ENCODE results near the gene LIPG.

Gene LIPG

GRCh38 chr18:49626842-49627467 lies 65.1 kb downstream of the LIPG start:
- no peak overlapping the region for H3K4me3 ChIP-seq (ENCODE audit: low read length)
- no peak for TF ChIP-seq CTCF (conservative IDR thresholded peaks at IDR 0.05; ENCODE audit: low read length)
- DNase-seq (ENCODE audit: low read depth), result no peak

- TF ChIP-seq CTCF (conservative IDR thresholded peaks at IDR 0.05; ENCODE audit: low read length), result no peak
- DNase-seq (ENCODE audit: low read depth), result no peak
- H3K4me3 ChIP-seq (ENCODE audit: low read length), result no peak overlapping the region
These were observed 66.3 kb downstream of the LIPG start for GRCh38 chr18:49628119-49628518.

- no peak for DNase-seq (ENCODE audit: low read depth)
- no peak overlapping the region for H3K4me3 ChIP-seq (ENCODE audit: low read length)
- 0 out of 2 replicates have a peak, but pooled peaks have one; percentile 10 for TF ChIP-seq CTCF (conservative IDR thresholded peaks at IDR 0.05; ENCODE audit: low read length)
These were observed 67.3 kb downstream of the LIPG start for GRCh38 chr18:49628881-49629795.

GRCh38 chr18:49630246-49630699 lies 68.4 kb downstream of the LIPG start:
- DNase-seq (ENCODE audit: low read depth), result no peak

GRCh38 chr18:49631146-49631866 lies 69.4 kb downstream of the LIPG start:
- TF ChIP-seq CTCF (conservative IDR thresholded peaks at IDR 0.05; ENCODE audit: low read length), result no peak
- H3K4me3 ChIP-seq (ENCODE audit: low read length), result no peak overlapping the region
- no peak for DNase-seq (ENCODE audit: low read depth)

More at GRCh38 chr18:49630246-49630699, 68.4 kb downstream of the LIPG start:
- no peak overlapping the region for H3K4me3 ChIP-seq (ENCODE audit: low read length)
- TF ChIP-seq CTCF (conservative IDR thresholded peaks at IDR 0.05; ENCODE audit: low read length), result no peak

- no peak for TF ChIP-seq CTCF (conservative IDR thresholded peaks at IDR 0.05; ENCODE audit: low read length)
- no peak overlapping the region for H3K4me3 ChIP-seq (ENCODE audit: low read length)
- no peak for DNase-seq (ENCODE audit: low read depth)
These were observed 70.7 kb downstream of the LIPG start for GRCh38 chr18:49632588-49632987.
